Endodermal cell (in vitro differentiated cells): ENCODE measurements around the gene SIGLEC6. TPM values are rescaled to one million over a fixed set of nuclear protein-coding genes. Genes with fewer than 3 reads are reported as not detected.

Source experiments
- DNase-seq: peaks from one replicate; pipeline ENCODE4 v3.0.0-alpha.2; 2017
- H3K27ac ChIP-seq: 2 replicates; pipeline ENCODE4 v1.5.1; 2013; ENCODE audit warnings: mild to moderate bottlenecking, low read depth, low read length, moderate library complexity
- H3K27me3 ChIP-seq: 2 replicates; pipeline ENCODE4 v1.6.1; 2013; ENCODE audit warnings: mild to moderate bottlenecking, low read length, moderate library complexity; ENCODE audit not compliant: insufficient read depth, control insufficient read depth, poor library complexity, severe bottlenecking
- H3K36me3 ChIP-seq: 2 replicates; pipeline ENCODE4 v1.7.0; 2013; ENCODE audit warnings: mild to moderate bottlenecking, low read length, moderate library complexity; ENCODE audit not compliant: control insufficient read depth, insufficient read depth
- H3K4me1 ChIP-seq: one replicate; pipeline ENCODE4 v1.7.0; 2013; ENCODE audit warnings: low read length; ENCODE audit not compliant: control insufficient read depth, insufficient read depth
- H3K4me3 ChIP-seq: 2 replicates; pipeline ENCODE4 v1.5.1; 2013; ENCODE audit warnings: mild to moderate bottlenecking, low read length, moderate library complexity
- H3K9ac ChIP-seq: 2 replicates; pipeline ENCODE4 v1.6.1; 2013; ENCODE audit warnings: mild to moderate bottlenecking, low read length, moderate library complexity; ENCODE audit not compliant: poor library complexity, severe bottlenecking; ENCODE audit errors: extremely low read depth
- H3K9me3 ChIP-seq: 2 replicates; pipeline ENCODE4 v1.6.1; 2013; ENCODE audit warnings: mild to moderate bottlenecking, low read length, moderate library complexity; ENCODE audit not compliant: control insufficient read depth
- H3K27ac Mint-ChIP-seq: 2 replicates; pipeline ENCODE4 v1.8.0; 2020; ENCODE audit warnings: mixed read lengths
- H3K27me3 Mint-ChIP-seq: 2 replicates; pipeline ENCODE4 v1.8.0; 2021; ENCODE audit warnings: mild to moderate bottlenecking, mixed read lengths; ENCODE audit not compliant: insufficient read depth
- H3K36me3 Mint-ChIP-seq: 2 replicates; pipeline ENCODE4 v1.8.0; 2020; ENCODE audit warnings: low read depth, mixed read lengths
- H3K4me1 Mint-ChIP-seq: 2 replicates; pipeline ENCODE4 v1.8.0; 2020; ENCODE audit warnings: mixed read lengths
- H3K4me3 Mint-ChIP-seq: 2 replicates; pipeline ENCODE4 v1.8.0; 2020; ENCODE audit warnings: mild to moderate bottlenecking, moderate library complexity, mixed read lengths
- H3K9me3 Mint-ChIP-seq: 2 replicates; pipeline ENCODE4 v1.8.0; 2020; ENCODE audit warnings: mild to moderate bottlenecking, mixed read lengths
- WGBS, 2 experiments: methylation state at CpG; one replicate each; pipeline versions ENCODE4 v1.1.5 to v1.1.7; 2013; ENCODE audit warnings: missing lambda C conversion rate in 2 of 2, mixed read lengths in 1 of 2; ENCODE audit not compliant: insufficient coverage in 1 of 2, insufficient read length in 1 of 2; 5-methylcytosine and 5-hydroxymethylcytosine counted together
- total RNA-seq, 2 donors: library from RNA; stranded (reverse); fragmentation: NEBNext Ultra II Directional in 1 of 2; extraction: Animal tissue kit (Norgen Biotek cat#: 25700) in 1 of 2; gene quantifications; 2 replicates in 1 of 2; 3 replicates in 1 of 2; pipeline ENCODE4 v1.2.1, GENCODE V29; 2021
- TF ChIP-seq, protein P1 (sequence below): fragments of 200-600 bp; sonication (generic); conservative IDR thresholded peaks from 2 replicates; pipeline ENCODE4 v1.5.0; 2021; ENCODE audit warnings: antibody characterized with exemption, mild to moderate bottlenecking

The SIGLEC6 gene
- total RNA-seq, 2 donors from 2014 or later, result 0.26 TPM; not detected in 1

- Histone ChIP-seq H3K4me1 (no peaks in the 10 kb centered on the region), H3K9ac (no peak overlapping the region), H3K9me3 (no peaks in the 10 kb centered on the region), H3K27me3 (peaks cover 17% of the 10 kb centered on the region), H3K4me3 (no peak overlapping the region), H3K27ac (no peak overlapping the region), H3K36me3 (no peaks in the 10 kb centered on the region)
- Mint-ChIP-seq H3K9me3 (peaks cover 6% of the 10 kb centered on the region), H3K4me1 (no peaks in the 10 kb centered on the region), H3K27me3 (peaks cover 5% of the 10 kb centered on the region), H3K36me3 (no peaks in the 10 kb centered on the region), H3K4me3 (no peak overlapping the region), H3K27ac (no peak overlapping the region)
- no peak for DNase-seq
- 43 to 60% methylated on average over 1 to 2 of the region's 2 CpGs for WGBS, 2 experiments
- TF ChIP-seq, protein P1, sequence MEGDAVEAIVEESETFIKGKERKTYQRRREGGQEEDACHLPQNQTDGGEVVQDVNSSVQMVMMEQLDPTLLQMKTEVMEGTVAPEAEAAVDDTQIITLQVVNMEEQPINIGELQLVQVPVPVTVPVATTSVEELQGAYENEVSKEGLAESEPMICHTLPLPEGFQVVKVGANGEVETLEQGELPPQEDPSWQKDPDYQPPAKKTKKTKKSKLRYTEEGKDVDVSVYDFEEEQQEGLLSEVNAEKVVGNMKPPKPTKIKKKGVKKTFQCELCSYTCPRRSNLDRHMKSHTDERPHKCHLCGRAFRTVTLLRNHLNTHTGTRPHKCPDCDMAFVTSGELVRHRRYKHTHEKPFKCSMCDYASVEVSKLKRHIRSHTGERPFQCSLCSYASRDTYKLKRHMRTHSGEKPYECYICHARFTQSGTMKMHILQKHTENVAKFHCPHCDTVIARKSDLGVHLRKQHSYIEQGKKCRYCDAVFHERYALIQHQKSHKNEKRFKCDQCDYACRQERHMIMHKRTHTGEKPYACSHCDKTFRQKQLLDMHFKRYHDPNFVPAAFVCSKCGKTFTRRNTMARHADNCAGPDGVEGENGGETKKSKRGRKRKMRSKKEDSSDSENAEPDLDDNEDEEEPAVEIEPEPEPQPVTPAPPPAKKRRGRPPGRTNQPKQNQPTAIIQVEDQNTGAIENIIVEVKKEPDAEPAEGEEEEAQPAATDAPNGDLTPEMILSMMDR, result no peak
Measured at GRCh38 chr19:51521781-51522180, 9.7 kb downstream of the SIGLEC6 start.

DNA sequence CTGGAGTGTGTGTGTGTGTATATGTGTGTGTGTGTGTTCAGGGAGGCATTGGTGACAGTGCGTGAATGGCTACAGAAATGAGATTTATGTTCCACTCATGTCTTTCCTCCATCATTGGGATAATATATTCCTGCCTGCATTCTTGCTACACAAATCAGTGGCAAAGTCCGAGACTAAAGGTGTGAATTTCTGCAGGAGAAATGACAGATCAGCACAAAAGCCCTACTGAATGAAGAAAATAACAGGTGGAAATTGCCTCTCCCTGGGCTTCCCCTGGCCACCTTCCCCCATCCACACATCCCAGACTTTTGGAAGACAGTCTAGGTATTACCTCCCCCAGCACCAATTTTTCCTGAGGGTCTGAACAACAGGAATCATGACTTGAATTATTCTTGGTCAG is 10.1 kb downstream of the SIGLEC6 start:
- Histone ChIP-seq H3K27me3 (peaks cover 15% of the 10 kb centered on the region), H3K4me1 (no peaks in the 10 kb centered on the region), H3K9ac (no peak overlapping the region), H3K4me3 (no peak overlapping the region), H3K9me3 (no peaks in the 10 kb centered on the region), H3K36me3 (no peaks in the 10 kb centered on the region), H3K27ac (no peak overlapping the region)
- DNase-seq, result no peak
- Mint-ChIP-seq H3K27me3 (peaks cover 6% of the 10 kb centered on the region), H3K27ac (no peak overlapping the region), H3K4me1 (no peaks in the 10 kb centered on the region), H3K36me3 (no peaks in the 10 kb centered on the region), H3K9me3 (peaks cover 6% of the 10 kb centered on the region), H3K4me3 (no peak overlapping the region)
- TF ChIP-seq, protein P1, result no peak
- 77 to 100% methylated on average over 1 to 2 of the region's 2 CpGs for WGBS, 2 experiments

DNA sequence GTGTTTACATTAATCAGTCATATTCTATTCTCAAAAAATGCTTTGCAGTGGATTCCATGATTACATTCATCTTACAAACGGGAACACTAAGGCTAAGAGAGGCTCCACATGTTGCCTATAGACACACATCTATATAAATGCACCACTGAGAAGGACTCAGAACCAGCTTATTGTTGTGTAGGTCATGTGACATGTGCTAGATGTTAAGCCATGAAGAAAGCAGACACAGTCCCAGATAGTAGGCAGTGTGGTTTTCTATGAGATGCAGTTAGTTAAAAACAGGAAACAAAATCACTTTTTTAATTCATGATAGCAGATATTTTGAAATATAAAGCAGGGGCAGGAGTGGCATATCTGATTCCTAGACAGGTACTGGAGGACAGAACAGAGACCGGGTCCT is 10.7 kb downstream of the SIGLEC6 start:
- Histone ChIP-seq H3K9me3 (no peaks in the 10 kb centered on the region), H3K36me3 (no peaks in the 10 kb centered on the region), H3K27me3 (peaks cover 15% of the 10 kb centered on the region), H3K27ac (no peak overlapping the region), H3K4me3 (no peak overlapping the region), H3K9ac (no peak overlapping the region), H3K4me1 (no peaks in the 10 kb centered on the region)
- Mint-ChIP-seq H3K27me3 (peaks cover 6% of the 10 kb centered on the region), H3K4me3 (no peak overlapping the region), H3K4me1 (no peaks in the 10 kb centered on the region), H3K27ac (no peak overlapping the region), H3K36me3 (no peaks in the 10 kb centered on the region), H3K9me3 (peaks cover 6% of the 10 kb centered on the region)
- TF ChIP-seq, protein P1, result no peak
- WGBS, 2 experiments, result 45% methylated on average over 2 of the region's 2 CpGs; no CpG with 5 or more reads in 1 of the 2 experiments
- no peak for DNase-seq
